ENCODE measurements around the gene MSH3.
"Not testable (repeated sequence)": the region's sequence is repeated elsewhere in the genome, so short reads cannot be mapped to it uniquely, and the experiment has no call there.

The MSH3 gene

DNA sequence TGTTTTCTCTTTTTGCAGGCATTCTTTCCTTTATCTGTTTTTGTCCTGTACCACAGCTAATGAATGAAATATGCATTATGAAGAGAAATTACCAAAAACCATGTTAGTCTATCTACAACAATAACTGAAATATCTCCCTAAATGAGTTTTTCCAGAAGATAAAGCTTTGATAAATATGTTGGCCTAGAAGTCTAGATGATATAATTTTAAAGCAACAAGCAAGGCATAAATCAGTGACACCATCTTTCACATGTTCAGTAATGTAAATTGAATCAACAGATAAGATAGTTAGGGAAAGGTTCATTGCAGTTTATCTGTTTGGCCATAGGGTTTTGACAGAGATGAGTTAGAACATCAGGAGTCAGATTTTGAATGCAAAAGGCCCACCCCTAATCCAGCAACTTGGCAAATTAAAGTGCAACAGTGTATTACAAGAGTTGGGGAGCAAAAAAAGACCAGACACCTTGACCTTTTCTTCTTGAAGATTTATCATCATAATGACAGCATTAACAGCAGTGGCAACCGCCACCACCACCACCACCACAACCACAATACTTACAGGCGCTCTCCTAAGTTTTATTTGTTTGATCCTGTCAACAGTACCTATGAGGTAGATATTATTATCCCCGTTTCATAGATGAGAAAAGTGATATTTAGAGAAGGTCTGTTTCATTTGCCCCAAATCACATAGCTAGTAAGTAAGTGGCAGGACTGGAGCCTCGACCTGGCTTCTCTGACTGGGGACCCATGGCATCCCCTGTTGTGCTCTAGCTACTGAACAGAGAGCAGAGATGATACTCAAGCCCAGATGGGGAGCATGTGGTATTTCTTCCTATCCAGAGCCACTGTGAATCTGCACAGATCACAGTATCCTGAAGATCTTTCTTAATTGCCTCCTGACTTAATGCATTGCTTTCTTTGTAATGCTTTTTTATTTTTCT lies 123.2 kb downstream of the MSH3 start:
- no peak overlapping the region for H2AFZ ChIP-seq (ENCODE audit: low read depth, low read length)
- H3K9me3 ChIP-seq (ENCODE audit: low read length), result no peaks in the 10 kb centered on the region
- H3K4me1 ChIP-seq (ENCODE audit: insufficient read depth, low read length), result no peaks in the 10 kb centered on the region
- no peaks in the 10 kb centered on the region for H3K27me3 ChIP-seq (ENCODE audit: insufficient read depth, low read length)
- no peak overlapping the region for H3K4me3 ChIP-seq (ENCODE audit: low read length)
- H3K36me3 ChIP-seq (ENCODE audit: insufficient read depth, low read length), result peaks cover 10% of the 10 kb centered on the region

- H3K27me3 ChIP-seq (ENCODE audit: insufficient read depth, low read length), result no peaks in the 10 kb centered on the region
- no peak overlapping the region for H2AFZ ChIP-seq (ENCODE audit: low read depth, low read length)
- H3K4me3 ChIP-seq (ENCODE audit: low read length), result no peak overlapping the region
- peaks cover 15% of the 10 kb centered on the region for H3K36me3 ChIP-seq (ENCODE audit: insufficient read depth, low read length)
- no peaks in the 10 kb centered on the region for H3K4me1 ChIP-seq (ENCODE audit: insufficient read depth, low read length)
- H3K9me3 ChIP-seq (ENCODE audit: low read length), result no peaks in the 10 kb centered on the region
These were observed 125.6 kb downstream of the MSH3 start for GRCh38 chr5:80780024-80780423.

DNA sequence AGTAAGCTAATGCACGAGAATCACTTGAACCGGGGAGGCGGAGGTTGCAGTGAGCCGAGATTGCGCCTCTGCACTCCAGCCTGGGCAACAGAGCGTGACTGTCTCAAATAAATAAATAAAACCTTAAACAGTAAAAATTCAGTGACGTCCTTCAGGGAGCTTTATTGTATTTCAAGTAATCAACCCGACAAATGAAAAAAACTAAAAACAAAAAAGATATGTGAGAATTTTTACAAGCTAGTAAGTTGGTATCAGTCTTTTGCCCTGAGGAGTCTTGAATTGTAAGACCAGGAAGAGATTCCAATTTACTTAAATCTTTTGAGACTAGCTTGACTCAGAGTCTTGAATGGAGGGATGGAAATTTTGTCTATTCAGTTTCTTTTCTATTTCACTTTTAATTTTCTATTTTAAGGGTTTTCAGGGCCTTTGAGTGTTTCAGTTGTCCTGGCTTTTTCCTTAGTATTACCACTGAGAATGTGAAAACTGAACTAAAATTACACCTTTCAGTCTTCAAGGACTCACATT lies 126.4 kb downstream of the MSH3 start:
- Histone ChIP-seq H3K4me3 (ENCODE audit: low read length) (no peak overlapping the region), H2AFZ (ENCODE audit: low read depth, low read length) (no peak overlapping the region), H3K27me3 (ENCODE audit: insufficient read depth, low read length) (no peaks in the 10 kb centered on the region), H3K4me1 (ENCODE audit: insufficient read depth, low read length) (no peaks in the 10 kb centered on the region), H3K9me3 (ENCODE audit: low read length) (no peaks in the 10 kb centered on the region), H3K36me3 (ENCODE audit: insufficient read depth, low read length) (peaks cover 15% of the 10 kb centered on the region)

GRCh38 chr5:80781356-80781755 lies 126.9 kb downstream of the MSH3 start:
- H3K4me3 ChIP-seq (ENCODE audit: low read length), result no peak overlapping the region
- no peak overlapping the region for H2AFZ ChIP-seq (ENCODE audit: low read depth, low read length)
- H3K27me3 ChIP-seq (ENCODE audit: insufficient read depth, low read length), result no peaks in the 10 kb centered on the region
- no peaks in the 10 kb centered on the region for H3K4me1 ChIP-seq (ENCODE audit: insufficient read depth, low read length)
- H3K9me3 ChIP-seq (ENCODE audit: low read length), result no peaks in the 10 kb centered on the region
- H3K36me3 ChIP-seq (ENCODE audit: insufficient read depth, low read length), result peaks cover 15% of the 10 kb centered on the region

DNA sequence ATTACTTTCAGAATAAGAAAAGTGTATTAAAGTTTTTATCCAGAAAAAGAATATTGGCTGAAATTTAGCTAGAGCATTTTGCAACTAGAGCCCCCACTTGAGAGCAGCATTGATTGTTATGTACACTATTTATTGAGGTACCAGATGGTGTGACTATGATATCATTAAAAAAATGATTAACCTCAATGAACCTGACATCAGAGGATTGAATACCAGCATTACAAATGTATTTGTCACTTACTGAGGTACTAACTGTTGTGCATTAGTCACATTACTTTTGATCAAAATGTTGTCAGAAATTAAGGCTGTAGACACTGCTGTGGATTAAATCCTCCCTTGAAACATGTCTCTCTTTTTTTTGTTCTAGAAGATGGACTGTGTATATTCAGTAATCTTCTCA lies 128.2 kb downstream of the MSH3 start:
- Histone ChIP-seq H3K4me1 (ENCODE audit: insufficient read depth, low read length) (no peaks in the 10 kb centered on the region), H2AFZ (ENCODE audit: low read depth, low read length) (no peak overlapping the region), H3K9me3 (ENCODE audit: low read length) (no peaks in the 10 kb centered on the region), H3K36me3 (ENCODE audit: insufficient read depth, low read length) (peaks cover 15% of the 10 kb centered on the region), H3K27me3 (ENCODE audit: insufficient read depth, low read length) (no peaks in the 10 kb centered on the region), H3K4me3 (ENCODE audit: low read length) (no peak overlapping the region)

DNA sequence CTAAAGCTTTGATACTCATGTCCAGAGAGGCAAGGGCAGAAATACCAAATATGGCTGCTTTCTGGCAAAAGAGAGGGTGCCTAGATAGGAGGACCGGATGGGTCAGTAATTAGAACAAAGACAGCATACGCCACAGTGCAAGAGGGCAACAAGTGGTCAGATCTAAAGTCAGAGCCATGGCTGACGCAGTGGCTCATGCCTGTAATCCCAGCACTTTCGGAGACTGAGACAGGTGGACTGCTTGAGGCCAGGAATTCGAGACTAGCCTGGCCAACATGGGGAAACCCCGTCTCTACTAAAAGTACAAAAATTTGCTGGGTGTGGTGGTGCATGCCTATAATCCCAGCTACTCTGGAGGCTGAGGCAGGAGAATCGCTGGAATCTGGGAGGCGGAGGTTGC lies 129.3 kb downstream of the MSH3 start:
- H3K9me3 ChIP-seq (ENCODE audit: low read length); H3K4me3 ChIP-seq (ENCODE audit: low read length); H2AFZ ChIP-seq (ENCODE audit: low read depth, low read length); H3K4me1 ChIP-seq (ENCODE audit: insufficient read depth, low read length); H3K27me3 ChIP-seq (ENCODE audit: insufficient read depth, low read length): not testable (repeated sequence)
- peaks cover 12% of the 10 kb centered on the region for H3K36me3 ChIP-seq (ENCODE audit: insufficient read depth, low read length)

GRCh38 chr5:80784451-80784850 lies 130.0 kb downstream of the MSH3 start:
- Histone ChIP-seq H3K9me3 (ENCODE audit: low read length) (no peaks in the 10 kb centered on the region), H3K36me3 (ENCODE audit: insufficient read depth, low read length) (peaks cover 10% of the 10 kb centered on the region), H3K4me1 (ENCODE audit: insufficient read depth, low read length) (no peaks in the 10 kb centered on the region), H3K4me3 (ENCODE audit: low read length) (no peak overlapping the region), H3K27me3 (ENCODE audit: insufficient read depth, low read length) (no peaks in the 10 kb centered on the region), H2AFZ (ENCODE audit: low read depth, low read length) (no peak overlapping the region)

DNA sequence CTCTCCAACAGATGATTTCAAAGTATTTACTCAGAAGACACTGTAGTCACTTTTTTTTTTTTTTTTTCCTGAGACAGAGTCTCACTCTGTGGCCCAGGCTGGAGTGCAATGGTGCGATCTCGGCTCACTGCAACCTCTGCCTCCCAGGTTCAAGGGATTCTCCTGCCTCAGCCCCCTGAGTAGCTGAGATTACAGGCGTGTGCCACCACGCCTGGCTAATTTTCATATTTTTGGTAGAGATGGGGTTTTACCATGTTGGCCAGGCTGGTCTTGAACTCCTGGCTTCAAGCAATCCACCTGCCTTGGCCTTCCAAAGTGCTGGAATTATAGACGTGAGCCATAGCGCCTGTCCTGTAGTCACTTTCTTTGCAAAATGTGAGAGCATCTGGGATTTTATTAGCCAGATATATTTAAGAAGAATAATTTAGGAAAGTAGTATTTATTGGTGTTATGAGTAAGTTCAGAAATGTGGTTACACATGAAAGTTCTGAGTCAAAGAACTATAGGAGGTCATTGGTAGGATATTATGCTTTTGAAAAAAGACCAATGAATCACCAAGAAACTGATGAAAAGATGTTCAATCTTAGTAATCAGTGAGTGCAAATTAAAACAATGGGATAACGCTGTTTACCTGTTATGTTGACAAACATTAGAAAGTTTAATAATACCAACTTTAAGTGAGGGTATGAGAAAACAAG lies 135.0 kb downstream of the MSH3 start:
- not testable (repeated sequence) for H3K4me1 ChIP-seq (ENCODE audit: insufficient read depth, low read length); H3K27me3 ChIP-seq (ENCODE audit: insufficient read depth, low read length); H2AFZ ChIP-seq (ENCODE audit: low read depth, low read length); H3K9me3 ChIP-seq (ENCODE audit: low read length); H3K4me3 ChIP-seq (ENCODE audit: low read length)
- peaks cover 17% of the 10 kb centered on the region for H3K36me3 ChIP-seq (ENCODE audit: insufficient read depth, low read length)

DNA sequence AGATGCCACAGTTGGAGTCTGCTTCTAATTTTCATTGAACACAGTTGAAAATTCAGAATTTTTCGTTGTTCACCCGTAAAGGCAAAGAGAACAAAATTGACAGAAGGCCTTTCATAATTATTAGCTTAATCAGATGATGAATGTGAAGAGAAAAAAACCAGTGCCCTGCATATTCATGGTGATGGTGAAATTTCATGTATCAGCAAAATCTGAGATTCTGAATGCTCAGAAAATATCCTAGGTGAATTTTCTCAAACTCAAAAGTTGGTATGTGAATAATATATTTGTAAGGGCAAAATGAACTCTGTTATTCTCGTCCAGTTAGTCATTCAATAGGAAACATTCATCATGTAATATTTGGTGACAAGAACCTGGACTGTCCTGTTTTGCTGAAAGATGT lies 136.2 kb downstream of the MSH3 start:
- Histone ChIP-seq H3K9me3 (ENCODE audit: low read length) (peaks cover 2% of the 10 kb centered on the region), H3K27me3 (ENCODE audit: insufficient read depth, low read length) (no peaks in the 10 kb centered on the region), H3K4me3 (ENCODE audit: low read length) (no peak overlapping the region), H2AFZ (ENCODE audit: low read depth, low read length) (no peak overlapping the region), H3K4me1 (ENCODE audit: insufficient read depth, low read length) (no peaks in the 10 kb centered on the region), H3K36me3 (ENCODE audit: insufficient read depth, low read length) (peaks cover 24% of the 10 kb centered on the region)

- Histone ChIP-seq H3K36me3 (ENCODE audit: insufficient read depth, low read length) (peaks cover 35% of the 10 kb centered on the region), H3K9me3 (ENCODE audit: low read length) (peaks cover 2% of the 10 kb centered on the region), H2AFZ (ENCODE audit: low read depth, low read length) (no peak overlapping the region), H3K27me3 (ENCODE audit: insufficient read depth, low read length) (no peaks in the 10 kb centered on the region), H3K4me3 (ENCODE audit: low read length) (no peak overlapping the region), H3K4me1 (ENCODE audit: insufficient read depth, low read length) (no peaks in the 10 kb centered on the region)
These were observed 138.9 kb downstream of the MSH3 start for GRCh38 chr5:80793354-80793753.

DNA sequence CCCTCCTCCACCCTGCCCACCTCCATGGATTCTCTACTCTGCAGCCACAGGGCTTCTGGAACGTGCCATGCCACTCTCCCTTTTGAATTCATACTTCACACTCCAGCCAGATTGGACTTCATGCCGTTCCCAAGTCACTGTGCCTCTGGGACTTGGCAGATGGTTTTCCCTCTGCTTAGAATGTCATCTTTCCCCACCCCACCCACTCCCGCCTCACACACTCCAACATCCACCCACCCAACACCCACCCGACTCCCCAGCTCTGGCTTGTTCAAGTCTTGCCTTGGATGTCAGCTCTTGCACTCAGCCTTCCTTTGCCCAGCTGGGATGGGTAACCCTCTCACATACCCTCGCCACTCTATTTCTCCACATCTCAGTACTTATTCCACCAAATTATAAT lies 142.4 kb downstream of the MSH3 start:
- Histone ChIP-seq H3K9me3 (ENCODE audit: low read length) (peaks cover 2% of the 10 kb centered on the region), H3K4me3 (ENCODE audit: low read length) (no peak overlapping the region), H3K4me1 (ENCODE audit: insufficient read depth, low read length) (no peaks in the 10 kb centered on the region), H3K27me3 (ENCODE audit: insufficient read depth, low read length) (no peaks in the 10 kb centered on the region), H2AFZ (ENCODE audit: low read depth, low read length) (no peak overlapping the region), H3K36me3 (ENCODE audit: insufficient read depth, low read length) (peaks cover 35% of the 10 kb centered on the region)

DNA sequence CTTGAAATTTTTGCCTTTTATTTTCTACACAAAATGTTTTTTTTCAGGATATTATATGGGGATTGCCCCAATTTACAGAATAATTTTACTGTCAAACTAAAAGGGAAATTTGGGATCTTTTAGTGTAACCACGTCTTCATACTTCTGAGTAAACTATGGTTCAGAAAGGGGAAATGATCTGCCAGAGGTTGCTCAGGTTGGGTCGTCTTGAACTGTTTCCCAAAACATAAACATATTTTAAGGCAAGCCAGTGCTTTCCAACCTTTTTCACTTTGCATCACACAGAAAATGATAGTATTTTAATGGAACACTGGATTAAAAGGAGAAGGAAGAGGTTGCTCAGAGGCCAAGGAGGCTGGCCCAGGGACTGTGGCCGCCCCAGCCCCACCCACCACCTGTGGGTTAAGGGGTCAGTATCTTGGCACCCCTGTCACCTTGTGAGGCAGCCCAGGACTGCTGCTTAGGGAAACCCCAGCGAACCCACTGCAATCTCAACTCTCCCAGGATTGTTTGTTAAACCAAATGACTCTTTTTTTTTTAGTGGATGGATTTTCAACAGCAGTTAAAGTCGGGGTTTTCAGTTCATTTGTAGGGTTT lies 143.1 kb downstream of the MSH3 start:
- no peak overlapping the region for H2AFZ ChIP-seq (ENCODE audit: low read depth, low read length)
- no peak overlapping the region for H3K4me3 ChIP-seq (ENCODE audit: low read length)
- no peaks in the 10 kb centered on the region for H3K4me1 ChIP-seq (ENCODE audit: insufficient read depth, low read length)
- no peaks in the 10 kb centered on the region for H3K27me3 ChIP-seq (ENCODE audit: insufficient read depth, low read length)
- H3K36me3 ChIP-seq (ENCODE audit: insufficient read depth, low read length), result peaks cover 35% of the 10 kb centered on the region
- peaks cover 2% of the 10 kb centered on the region for H3K9me3 ChIP-seq (ENCODE audit: low read length)

- Histone ChIP-seq H3K9me3 (ENCODE audit: low read length) (peaks cover 2% of the 10 kb centered on the region), H3K4me3 (ENCODE audit: low read length) (no peak overlapping the region), H3K27me3 (ENCODE audit: insufficient read depth, low read length) (no peaks in the 10 kb centered on the region), H3K4me1 (ENCODE audit: insufficient read depth, low read length) (no peaks in the 10 kb centered on the region), H3K36me3 (ENCODE audit: insufficient read depth, low read length) (peaks cover 28% of the 10 kb centered on the region), H2AFZ (ENCODE audit: low read depth, low read length) (no peak overlapping the region)
These were observed 143.7 kb downstream of the MSH3 start for GRCh38 chr5:80798166-80798565.
